GM21576 (cell line): ENCODE data around the gene ETFBKMT.
"Not testable (repeated sequence)": the region's sequence is repeated elsewhere in the genome, so short reads cannot be mapped to it uniquely, and the experiment has no call there.

Source experiments
- ATAC-seq: cut with Tn5 transposase; IDR thresholded peaks from one replicate; pipeline ENCODE4 v1.9.1; 2021; ENCODE audit warnings: mild to moderate bottlenecking, moderate library complexity; ENCODE audit not compliant: unreplicated experiment

Gene ETFBKMT

GRCh38 chr12:31655208-31655607 lies 4.3 kb upstream of the ETFBKMT start:
- ATAC-seq: no peak

GRCh38 chr12:31655792-31656191 lies 3.7 kb upstream of the ETFBKMT start:
- no peak for ATAC-seq

GRCh38 chr12:31658471-31659086 lies 909 bp upstream of the ETFBKMT start:
- no peak for ATAC-seq

- ATAC-seq: no peak
These were observed 2.8 kb downstream of the ETFBKMT start for GRCh38 chr12:31662176-31662849.

GRCh38 chr12:31663576-31663975 lies 4.1 kb downstream of the ETFBKMT start:
- ATAC-seq: no peak

GRCh38 chr12:31664038-31664437 lies 4.5 kb downstream of the ETFBKMT start:
- no peak for ATAC-seq

- ATAC-seq: no peak
These were observed 9.5 kb downstream of the ETFBKMT start for GRCh38 chr12:31669020-31669419.

GRCh38 chr12:31669582-31669981 lies 10.1 kb downstream of the ETFBKMT start:
- not testable (repeated sequence) for ATAC-seq

- no peak for ATAC-seq
These were observed 13.0 kb downstream of the ETFBKMT start for GRCh38 chr12:31672521-31672920.

GRCh38 chr12:31682136-31682962 lies 22.9 kb downstream of the ETFBKMT start:
- ATAC-seq: peak; percentile 82

GRCh38 chr12:31685801-31686200 lies 26.3 kb downstream of the ETFBKMT start:
- ATAC-seq: no peak

- peak; percentile 71 for ATAC-seq
These were observed 27.6 kb downstream of the ETFBKMT start for GRCh38 chr12:31687101-31687527.

GRCh38 chr12:31689921-31690320 lies 30.4 kb downstream of the ETFBKMT start:
- not testable (repeated sequence) for ATAC-seq

GRCh38 chr12:31702047-31702446 lies 42.6 kb downstream of the ETFBKMT start:
- no peak for ATAC-seq

- ATAC-seq: no peak
These were observed 46.1 kb downstream of the ETFBKMT start for GRCh38 chr12:31705621-31706020.

GRCh38 chr12:31708118-31708517 lies 48.6 kb downstream of the ETFBKMT start:
- not testable (repeated sequence) for ATAC-seq

GRCh38 chr12:31710021-31710818 lies 50.7 kb downstream of the ETFBKMT start:
- no peak for ATAC-seq

- no peak for ATAC-seq
These were observed 53.4 kb downstream of the ETFBKMT start for GRCh38 chr12:31712877-31713276.

- ATAC-seq: no peak
These were observed 55.2 kb downstream of the ETFBKMT start for GRCh38 chr12:31714406-31715271.

GRCh38 chr12:31715283-31715825 lies 55.9 kb downstream of the ETFBKMT start:
- peak; percentile 92 for ATAC-seq
